ENCODE data around the gene TRIM8.

DNA sequence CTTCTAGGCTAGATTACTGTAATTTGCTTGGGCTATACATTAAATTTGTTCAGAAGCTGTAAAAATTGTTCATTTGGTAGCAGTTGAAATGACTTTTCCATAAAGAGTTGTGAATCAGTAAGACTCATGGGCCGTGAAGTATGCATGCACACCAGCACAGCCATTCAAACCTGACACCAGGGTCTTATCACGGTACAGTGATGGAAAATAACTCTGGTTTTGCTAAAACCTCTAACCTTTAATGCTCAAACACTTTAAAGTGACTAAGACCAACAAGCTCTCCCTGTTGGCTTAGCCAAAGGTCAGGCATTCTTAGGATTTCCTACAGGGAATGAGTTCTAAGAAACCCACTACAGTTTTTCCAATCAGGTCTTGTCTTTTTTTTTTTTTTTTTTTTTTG is 58.5 kb downstream of the TRIM8 start:
- TF ChIP-seq, protein P1, sequence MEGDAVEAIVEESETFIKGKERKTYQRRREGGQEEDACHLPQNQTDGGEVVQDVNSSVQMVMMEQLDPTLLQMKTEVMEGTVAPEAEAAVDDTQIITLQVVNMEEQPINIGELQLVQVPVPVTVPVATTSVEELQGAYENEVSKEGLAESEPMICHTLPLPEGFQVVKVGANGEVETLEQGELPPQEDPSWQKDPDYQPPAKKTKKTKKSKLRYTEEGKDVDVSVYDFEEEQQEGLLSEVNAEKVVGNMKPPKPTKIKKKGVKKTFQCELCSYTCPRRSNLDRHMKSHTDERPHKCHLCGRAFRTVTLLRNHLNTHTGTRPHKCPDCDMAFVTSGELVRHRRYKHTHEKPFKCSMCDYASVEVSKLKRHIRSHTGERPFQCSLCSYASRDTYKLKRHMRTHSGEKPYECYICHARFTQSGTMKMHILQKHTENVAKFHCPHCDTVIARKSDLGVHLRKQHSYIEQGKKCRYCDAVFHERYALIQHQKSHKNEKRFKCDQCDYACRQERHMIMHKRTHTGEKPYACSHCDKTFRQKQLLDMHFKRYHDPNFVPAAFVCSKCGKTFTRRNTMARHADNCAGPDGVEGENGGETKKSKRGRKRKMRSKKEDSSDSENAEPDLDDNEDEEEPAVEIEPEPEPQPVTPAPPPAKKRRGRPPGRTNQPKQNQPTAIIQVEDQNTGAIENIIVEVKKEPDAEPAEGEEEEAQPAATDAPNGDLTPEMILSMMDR (IDR thresholded peaks at IDR 0.05; ENCODE audit: low read length) = no peak
- TF ChIP-seq EZH2 (IDR thresholded peaks at IDR 0.05; ENCODE audit: borderline replicate concordance, low read length) = no peak
